Myocyte (in vitro differentiated cells): Measurements from ENCODE around the gene NPPB. TPM values are rescaled to one million over a fixed set of nuclear protein-coding genes. Genes with fewer than 3 reads are reported as not detected.
A peak's percentile ranks its signal among the peaks of the same experiment; 100 is the strongest.

ENCODE experiments used
- DNase-seq: peaks from one replicate; pipeline ENCODE4 v3.0.0-alpha.2; 2012; ENCODE audit warnings: low read depth
- total RNA-seq: library from RNA; depleted of rRNA; stranded (reverse); fragments of >200 nt; gene quantifications from 2 replicates; pipeline ENCODE4 v1.2.3, GENCODE V29; 2014

The NPPB gene
- total RNA-seq, 1 donor from 2014 or later, result not detected

GRCh38 chr1:11881749-11882441, 23.1 kb upstream of the NPPB start:
- no peak for DNase-seq

- peak; percentile 68 for DNase-seq
These were observed 22.4 kb upstream of the NPPB start for GRCh38 chr1:11880911-11881748.

GRCh38 chr1:11880181-11880575, 21.4 kb upstream of the NPPB start:
- no peak for DNase-seq

GRCh38 chr1:11879311-11880180, 20.8 kb upstream of the NPPB start:
- DNase-seq, result no peak

- no peak for DNase-seq
These were observed 20.1 kb upstream of the NPPB start for GRCh38 chr1:11878891-11879190.

- DNase-seq, result no peak
These were observed 19.5 kb upstream of the NPPB start for GRCh38 chr1:11878081-11878890.

- no peak for DNase-seq
These were observed 18.3 kb upstream of the NPPB start for GRCh38 chr1:11877074-11877473.

GRCh38 chr1:11875094-11875493, 16.3 kb upstream of the NPPB start:
- DNase-seq, result no peak

GRCh38 chr1:11874624-11875023, 15.9 kb upstream of the NPPB start:
- no peak for DNase-seq

GRCh38 chr1:11874258-11874562, 15.5 kb upstream of the NPPB start:
- DNase-seq, result no peak

- no peak for DNase-seq
These were observed 14.9 kb upstream of the NPPB start for GRCh38 chr1:11873395-11874257.

GRCh38 chr1:11872545-11872944, 13.8 kb upstream of the NPPB start:
- DNase-seq, result no peak

- DNase-seq, result no peak
These were observed 11.0 kb upstream of the NPPB start for GRCh38 chr1:11869650-11870207.

- DNase-seq, result no peak
These were observed 10.4 kb upstream of the NPPB start for GRCh38 chr1:11869104-11869503.

- no peak for DNase-seq
These were observed 9.7 kb upstream of the NPPB start for GRCh38 chr1:11868331-11868980.

- DNase-seq, result no peak
These were observed 4.1 kb upstream of the NPPB start for GRCh38 chr1:11862890-11863289.

GRCh38 chr1:11860587-11860986, 1.8 kb upstream of the NPPB start:
- DNase-seq, result no peak

GRCh38 chr1:11860083-11860482, 1.3 kb upstream of the NPPB start:
- no peak for DNase-seq
